ENCODE measurements around the gene TOMM40.
"Not testable (repeated sequence)": the region's sequence is repeated elsewhere in the genome, so short reads cannot be mapped to it uniquely, and the experiment has no call there.

The TOMM40 gene

DNA sequence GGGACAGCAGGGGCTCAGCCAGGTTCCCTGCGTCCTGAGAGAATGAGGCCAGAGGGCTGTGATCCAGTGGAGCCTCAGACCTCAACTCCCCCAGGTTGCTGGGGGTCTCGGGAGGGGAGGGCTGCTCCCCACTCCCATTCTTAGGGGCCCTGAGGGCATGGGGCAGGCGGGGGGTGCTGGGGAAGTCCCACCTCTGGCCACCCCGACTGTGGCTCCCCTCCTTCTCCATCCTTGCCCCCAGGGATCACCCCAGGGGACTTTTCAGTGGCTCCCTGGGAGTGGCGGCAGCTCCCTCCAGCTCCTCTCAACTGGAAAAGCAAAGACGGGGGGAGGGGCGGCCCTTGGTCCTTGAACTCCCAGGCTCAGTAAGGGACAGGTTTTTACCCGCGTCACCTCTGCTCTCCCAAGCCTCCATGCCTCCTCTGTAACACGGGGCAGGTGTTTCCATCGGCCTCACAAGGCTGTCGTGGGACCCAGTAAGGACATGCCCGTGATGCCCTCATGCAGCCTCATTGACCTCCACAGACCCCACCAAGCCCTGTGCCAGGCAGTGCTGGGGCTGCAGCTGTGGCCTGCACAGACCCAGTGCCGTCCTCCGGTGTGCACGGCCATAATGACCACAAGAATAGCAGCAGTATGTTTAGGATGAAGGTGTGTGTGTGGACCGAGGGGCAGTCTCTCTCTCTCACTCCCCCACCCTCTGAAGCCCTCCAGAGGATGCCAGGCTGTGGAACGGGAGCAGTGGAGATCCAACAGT is 11.6 kb upstream of the TOMM40 start:
- TF ChIP-seq CTCF (IDR thresholded peaks at IDR 0.05; ENCODE audit: borderline replicate concordance, insufficient read depth, low read depth, low read length): no peak
- H3K4me3 ChIP-seq (ENCODE audit: low read depth, low read length): no peak overlapping the region

GRCh38 chr19:44882063-44882462 is 9.0 kb upstream of the TOMM40 start:
- TF ChIP-seq CTCF (IDR thresholded peaks at IDR 0.05; ENCODE audit: borderline replicate concordance, insufficient read depth, low read depth, low read length): no peak
- H3K4me3 ChIP-seq (ENCODE audit: low read depth, low read length): no peak overlapping the region

DNA sequence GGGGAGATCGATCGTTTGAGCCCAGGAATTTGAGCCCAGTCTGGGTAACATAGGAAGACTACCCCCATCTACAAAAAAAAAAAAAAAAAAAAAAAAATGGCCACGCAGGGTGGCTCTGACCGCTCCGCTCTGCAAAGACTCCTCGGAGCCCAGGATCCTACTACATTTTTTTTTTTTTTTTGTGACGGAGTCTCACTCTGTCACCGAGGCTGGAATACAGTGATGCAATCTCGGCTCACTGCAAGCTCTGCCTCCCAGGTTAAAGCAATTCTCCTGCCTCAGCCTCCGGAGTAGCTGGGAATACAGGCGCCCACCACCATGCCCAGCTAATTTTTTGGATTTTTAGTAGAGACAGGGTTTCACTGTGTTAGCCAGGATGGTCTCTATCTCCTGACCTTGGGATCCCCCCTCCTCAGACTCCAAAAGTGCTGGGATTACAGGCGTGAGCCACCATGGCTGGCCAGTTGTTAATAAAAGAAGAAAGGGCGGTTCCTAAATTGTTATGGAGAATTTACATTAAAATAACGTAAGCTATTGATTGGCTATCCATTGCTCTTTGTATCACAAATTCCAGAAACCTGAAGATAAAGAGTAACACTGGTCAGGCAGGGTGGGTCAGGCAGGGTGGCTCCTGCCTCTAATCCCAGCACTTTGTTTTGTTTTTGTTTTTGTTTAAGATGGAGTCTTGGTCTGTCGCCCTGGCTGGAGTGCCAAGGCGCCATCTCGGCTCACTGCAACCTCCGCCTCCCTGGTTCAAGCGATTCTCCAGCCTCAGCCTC is 8.2 kb upstream of the TOMM40 start:
- H3K4me3 ChIP-seq (ENCODE audit: low read depth, low read length): not testable (repeated sequence)

GRCh38 chr19:44883922-44884321 is 7.1 kb upstream of the TOMM40 start:
- TF ChIP-seq CTCF (IDR thresholded peaks at IDR 0.05; ENCODE audit: borderline replicate concordance, insufficient read depth, low read depth, low read length): no peak
- H3K4me3 ChIP-seq (ENCODE audit: low read depth, low read length): no peak overlapping the region

DNA sequence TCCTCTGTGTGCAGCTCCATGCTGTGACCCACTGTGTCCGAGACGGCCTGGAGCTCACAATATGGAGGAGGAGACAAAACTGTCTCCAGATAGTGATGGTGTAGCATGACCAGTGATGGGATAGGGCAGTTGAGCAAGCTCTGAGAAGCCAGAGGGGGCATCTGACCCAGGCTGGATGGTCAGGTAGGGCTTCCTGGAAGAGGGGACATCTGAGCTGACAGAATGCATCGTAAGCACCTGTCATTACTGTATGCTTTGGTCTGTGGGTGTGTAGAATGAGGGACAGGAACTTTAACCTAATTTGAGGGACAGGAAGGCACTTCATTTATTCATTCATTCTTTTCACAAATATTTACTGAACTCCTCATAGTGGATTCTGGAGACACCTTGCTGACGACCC is 6.5 kb upstream of the TOMM40 start:
- no peak overlapping the region for H3K4me3 ChIP-seq (ENCODE audit: low read depth, low read length)
- no peak for TF ChIP-seq CTCF (IDR thresholded peaks at IDR 0.05; ENCODE audit: borderline replicate concordance, insufficient read depth, low read depth, low read length)

DNA sequence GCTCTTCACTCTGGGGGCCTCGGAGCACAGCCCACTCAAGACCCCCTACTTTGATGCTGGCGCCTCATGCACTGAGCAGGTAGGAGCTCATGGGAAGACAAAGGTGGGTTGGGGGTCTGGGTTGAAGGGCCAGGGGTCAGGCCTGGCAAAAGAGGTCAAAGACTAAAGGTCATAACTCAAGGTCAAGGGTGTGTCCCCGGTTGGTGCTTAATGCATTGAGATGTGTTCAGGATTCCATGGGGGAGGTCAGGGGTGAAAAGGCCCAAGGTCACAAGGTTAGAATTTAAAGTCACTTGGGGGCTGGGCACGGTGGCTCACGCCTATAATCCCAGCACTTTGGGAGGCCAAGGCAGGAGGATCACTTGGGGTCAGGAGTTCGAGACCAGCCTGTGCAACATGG is 4.9 kb upstream of the TOMM40 start:
- H3K4me3 ChIP-seq (ENCODE audit: low read depth, low read length): no peak overlapping the region
- TF ChIP-seq CTCF (IDR thresholded peaks at IDR 0.05; ENCODE audit: borderline replicate concordance, insufficient read depth, low read depth, low read length): no peak

- TF ChIP-seq CTCF (IDR thresholded peaks at IDR 0.05; ENCODE audit: borderline replicate concordance, insufficient read depth, low read depth, low read length): no peak
- no peak overlapping the region for H3K4me3 ChIP-seq (ENCODE audit: low read depth, low read length)
These were observed 3.4 kb upstream of the TOMM40 start for GRCh38 chr19:44887648-44888047.

- not testable (repeated sequence) for H3K4me3 ChIP-seq (ENCODE audit: low read depth, low read length)
These were observed 2.7 kb upstream of the TOMM40 start for GRCh38 chr19:44888335-44888734.

Data from GM12875 (cell line).